ENCODE data around the gene TMEM237.
"Not testable (repeated sequence)": the region's sequence is repeated elsewhere in the genome, so short reads cannot be mapped to it uniquely, and the experiment has no call there.

DNA sequence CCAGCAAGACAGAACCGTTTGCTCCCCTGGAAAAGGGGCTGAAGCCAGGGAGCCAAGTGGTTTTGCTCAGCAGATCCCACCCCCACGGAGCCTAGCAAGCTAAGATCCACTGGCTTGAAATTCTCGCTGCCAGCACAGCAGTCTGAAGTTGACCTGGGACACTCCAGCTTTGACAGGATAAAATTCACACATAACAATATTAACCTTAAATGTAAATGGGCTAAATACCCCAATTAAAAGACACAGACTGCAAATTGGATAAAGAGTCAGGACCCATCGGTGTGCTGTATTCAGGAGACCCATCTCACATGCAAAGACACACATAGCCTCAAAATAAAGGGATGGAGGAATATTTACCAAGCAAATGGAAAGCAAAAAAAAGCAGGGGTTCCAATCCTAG is 27.9 kb upstream of the TMEM237 start:
- TF ChIP-seq, protein P1, sequence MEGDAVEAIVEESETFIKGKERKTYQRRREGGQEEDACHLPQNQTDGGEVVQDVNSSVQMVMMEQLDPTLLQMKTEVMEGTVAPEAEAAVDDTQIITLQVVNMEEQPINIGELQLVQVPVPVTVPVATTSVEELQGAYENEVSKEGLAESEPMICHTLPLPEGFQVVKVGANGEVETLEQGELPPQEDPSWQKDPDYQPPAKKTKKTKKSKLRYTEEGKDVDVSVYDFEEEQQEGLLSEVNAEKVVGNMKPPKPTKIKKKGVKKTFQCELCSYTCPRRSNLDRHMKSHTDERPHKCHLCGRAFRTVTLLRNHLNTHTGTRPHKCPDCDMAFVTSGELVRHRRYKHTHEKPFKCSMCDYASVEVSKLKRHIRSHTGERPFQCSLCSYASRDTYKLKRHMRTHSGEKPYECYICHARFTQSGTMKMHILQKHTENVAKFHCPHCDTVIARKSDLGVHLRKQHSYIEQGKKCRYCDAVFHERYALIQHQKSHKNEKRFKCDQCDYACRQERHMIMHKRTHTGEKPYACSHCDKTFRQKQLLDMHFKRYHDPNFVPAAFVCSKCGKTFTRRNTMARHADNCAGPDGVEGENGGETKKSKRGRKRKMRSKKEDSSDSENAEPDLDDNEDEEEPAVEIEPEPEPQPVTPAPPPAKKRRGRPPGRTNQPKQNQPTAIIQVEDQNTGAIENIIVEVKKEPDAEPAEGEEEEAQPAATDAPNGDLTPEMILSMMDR (IDR thresholded peaks at IDR 0.05), result not testable (repeated sequence)
- TF ChIP-seq POLR2A (IDR thresholded peaks at IDR 0.05), result not testable (repeated sequence)
